ENCODE data around the gene SMARCC2.

- TF ChIP-seq SIN3A (IDR thresholded peaks at IDR 0.05; ENCODE audit: borderline replicate concordance, insufficient read depth, low read depth, low read length) = no peak
- 0 out of 2 replicates have a peak, but pooled peaks have one; percentile 8 for TF ChIP-seq POLR2AphosphoS5 (IDR thresholded peaks at IDR 0.05; ENCODE audit: low read depth, low read length)
- TF ChIP-seq CTCF (IDR thresholded peaks at IDR 0.05) = no peak
- TF ChIP-seq REST (IDR thresholded peaks at IDR 0.05; ENCODE audit: insufficient read depth in 1 of 2, low read depth in 2 of 2, low read length in 1 of 2) = no peak
Observed at GRCh38 chr12:56202838-56203237, 13.6 kb upstream of the SMARCC2 start.

Measured in Panc1 (cell line).